ENCODE data around the gene FAM181A.

The FAM181A gene

DNA sequence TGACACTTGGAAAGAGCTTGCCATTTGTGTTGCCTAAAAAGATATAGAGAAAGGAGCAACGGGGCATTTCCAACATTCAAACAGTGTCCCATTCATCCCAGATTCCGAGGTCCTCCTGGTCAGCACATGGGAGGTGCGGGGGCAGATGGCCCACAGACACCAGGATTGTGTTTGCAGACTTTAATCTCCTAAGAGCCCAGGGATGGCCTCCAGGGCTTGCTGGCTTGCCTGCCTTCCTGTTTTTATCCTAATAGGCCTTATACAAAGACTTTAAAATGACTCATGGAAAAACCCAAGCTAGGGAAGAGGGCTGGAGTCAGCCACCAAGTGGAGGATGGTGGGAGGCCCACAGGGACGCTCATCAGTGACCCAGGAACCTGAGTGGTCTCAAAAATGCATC lies 21.5 kb upstream of the FAM181A start:
- DNase-seq = no peak

- no peak for DNase-seq
Observed at GRCh38 chr14:93906341-93907329, 20.5 kb upstream of the FAM181A start.

- DNase-seq = no peak
Observed at GRCh38 chr14:93909429-93910128, 17.6 kb upstream of the FAM181A start.

DNA sequence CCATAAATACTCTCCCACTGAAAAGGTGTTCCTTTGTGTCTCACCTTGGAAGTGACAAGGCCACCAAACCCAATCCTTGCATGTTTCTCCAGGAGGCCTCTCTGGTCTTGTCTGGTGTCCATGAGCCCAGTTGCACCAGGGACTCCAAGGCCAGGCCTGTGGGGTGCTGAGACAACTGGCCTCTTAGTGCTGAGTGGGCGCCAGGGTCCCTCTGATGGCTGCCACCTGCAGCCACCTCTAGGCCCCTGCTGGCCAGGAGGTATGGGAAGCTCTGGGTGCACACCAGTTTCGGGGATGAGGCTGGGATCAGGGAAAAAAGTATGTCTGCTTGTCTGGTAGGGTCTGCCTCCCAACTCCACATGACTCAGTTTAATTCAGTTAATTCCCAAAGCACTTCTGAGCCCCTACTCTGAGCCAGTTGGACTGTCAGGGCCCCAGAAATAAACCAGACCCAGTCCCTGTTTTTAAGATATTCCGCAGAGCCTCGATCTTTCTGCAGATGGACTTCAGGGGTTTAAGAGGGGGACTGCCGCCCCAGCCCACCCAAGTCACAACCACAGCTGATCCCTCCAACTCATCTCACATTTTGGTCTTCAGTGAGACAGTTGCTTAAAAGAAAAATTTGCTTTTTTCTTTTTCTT lies 15.0 kb upstream of the FAM181A start:
- no peak for DNase-seq

- no peak for DNase-seq
Observed at GRCh38 chr14:93912782-93913181, 14.4 kb upstream of the FAM181A start.

- DNase-seq = no peak
Observed at GRCh38 chr14:93914278-93914677, 12.9 kb upstream of the FAM181A start.

DNA sequence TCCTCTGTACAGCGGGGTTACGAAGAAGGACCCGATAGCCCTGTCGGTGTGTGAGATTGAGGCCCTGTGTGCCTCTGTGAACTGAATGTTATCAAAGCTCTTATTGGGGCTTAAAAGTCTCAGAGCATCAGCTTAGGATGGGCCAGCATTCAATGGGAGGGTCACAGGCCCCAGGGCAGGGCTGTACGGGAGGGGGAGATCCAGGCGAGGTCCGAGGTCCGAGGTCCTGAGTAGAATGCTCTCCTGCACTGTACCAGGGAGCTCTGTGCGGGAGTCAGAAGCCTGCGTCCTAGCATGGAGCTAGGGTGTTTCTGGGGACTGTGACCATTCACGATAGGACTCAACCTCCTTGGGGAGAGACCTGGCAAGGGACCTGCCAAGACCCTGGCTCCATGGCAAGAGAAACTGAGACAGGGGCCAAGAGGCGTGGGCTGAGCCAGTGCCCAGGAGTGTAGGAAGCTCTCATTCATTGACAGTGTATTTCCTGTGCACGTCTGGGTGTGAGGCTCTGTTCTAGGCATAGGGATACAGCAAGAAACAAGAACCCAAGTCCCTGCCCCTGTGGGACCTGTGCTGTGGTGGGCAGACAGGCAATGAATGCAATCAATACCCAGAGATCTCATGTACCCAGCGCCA lies 12.0 kb upstream of the FAM181A start:
- DNase-seq = no peak

- no peak for DNase-seq
Observed at GRCh38 chr14:93915800-93916199, 11.3 kb upstream of the FAM181A start.

DNA sequence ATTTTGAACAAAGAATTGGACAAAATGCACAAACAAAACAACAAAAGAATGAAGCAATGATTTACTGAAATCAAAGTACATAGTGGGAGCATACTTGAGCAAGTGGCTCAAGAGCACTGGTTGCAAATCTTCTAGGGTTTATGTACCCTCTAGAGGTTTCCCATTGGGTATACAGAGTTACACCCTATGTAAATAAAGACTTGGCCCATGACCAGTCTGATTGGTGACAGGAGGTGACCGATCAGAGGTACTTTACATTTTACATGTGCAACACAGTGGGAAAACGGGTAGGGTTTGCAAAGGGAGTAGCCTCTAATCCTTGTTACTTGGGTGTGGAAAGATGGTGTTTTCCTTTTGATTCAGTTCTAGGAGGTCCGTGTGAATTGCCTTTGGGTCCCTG lies 10.6 kb upstream of the FAM181A start:
- no peak for DNase-seq

GRCh38 chr14:93917141-93917540 lies 10.0 kb upstream of the FAM181A start:
- DNase-seq = no peak

DNA sequence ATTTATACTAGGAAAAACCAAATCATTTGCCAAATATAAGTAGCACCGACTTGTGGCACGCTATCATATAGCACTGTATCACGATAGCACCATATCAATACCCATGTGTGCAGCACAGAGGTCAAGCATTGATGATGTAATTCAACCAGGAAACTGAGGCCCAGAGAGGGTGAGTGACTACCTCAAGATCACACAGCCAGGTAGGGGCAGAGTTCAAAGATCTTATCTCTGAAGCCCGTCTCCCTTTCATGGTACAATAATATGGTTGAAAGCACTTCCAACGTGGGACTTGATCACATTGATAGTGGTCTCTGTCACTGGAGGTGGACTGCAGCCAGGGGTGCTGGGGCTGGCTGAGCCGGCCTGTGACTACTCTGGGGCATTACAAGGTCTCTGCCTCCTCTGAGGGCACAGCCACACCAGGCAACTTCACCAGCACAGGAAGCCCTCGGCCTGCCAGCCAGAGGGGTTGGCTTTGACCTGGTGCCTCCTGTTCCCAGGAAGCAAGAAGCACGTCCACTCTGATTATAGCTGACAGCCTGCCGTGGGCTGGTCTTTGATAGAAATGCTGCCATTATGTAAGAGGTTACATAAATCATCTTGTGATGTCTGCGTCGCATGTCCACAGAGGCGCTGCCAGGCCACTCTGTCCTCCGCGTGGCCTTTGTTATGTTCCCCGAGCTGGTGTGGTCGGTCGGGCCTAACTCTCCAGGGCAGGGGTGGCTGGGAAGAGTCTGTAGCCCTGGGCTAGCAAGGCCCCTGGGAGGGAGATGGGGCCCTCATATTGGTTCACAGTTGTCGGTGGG lies 5.9 kb upstream of the FAM181A start:
- DNase-seq = no peak

GRCh38 chr14:93923626-93924025 lies 3.5 kb upstream of the FAM181A start:
- no peak for DNase-seq

GRCh38 chr14:93924592-93925355 lies 2.4 kb upstream of the FAM181A start:
- no peak for DNase-seq

DNA sequence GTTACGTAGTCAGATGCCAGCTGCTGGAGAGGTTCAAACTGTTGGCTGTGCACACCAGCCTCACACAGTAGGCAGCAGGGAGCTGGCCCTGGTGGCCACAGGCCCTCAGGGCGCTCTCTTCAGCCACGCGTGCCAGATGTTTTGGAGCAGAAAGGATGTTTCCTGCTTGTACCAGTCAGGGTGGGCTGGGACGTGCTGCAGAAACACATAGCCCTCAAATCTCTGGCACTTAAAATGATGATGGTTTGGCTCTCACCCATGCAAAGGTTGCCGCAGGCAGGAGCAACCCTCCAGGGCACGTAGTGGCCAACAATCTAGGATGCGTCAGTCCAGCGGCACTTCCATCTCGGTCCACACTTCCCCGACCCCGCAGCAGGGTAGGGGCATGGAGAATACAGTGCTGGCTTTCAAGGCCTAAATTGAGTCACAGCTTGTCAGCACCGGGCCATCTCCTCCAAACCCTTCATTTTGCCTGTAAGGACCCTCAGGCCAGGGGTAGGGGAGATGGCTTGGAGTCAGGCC lies 1.7 kb upstream of the FAM181A start:
- no peak for DNase-seq

DNA sequence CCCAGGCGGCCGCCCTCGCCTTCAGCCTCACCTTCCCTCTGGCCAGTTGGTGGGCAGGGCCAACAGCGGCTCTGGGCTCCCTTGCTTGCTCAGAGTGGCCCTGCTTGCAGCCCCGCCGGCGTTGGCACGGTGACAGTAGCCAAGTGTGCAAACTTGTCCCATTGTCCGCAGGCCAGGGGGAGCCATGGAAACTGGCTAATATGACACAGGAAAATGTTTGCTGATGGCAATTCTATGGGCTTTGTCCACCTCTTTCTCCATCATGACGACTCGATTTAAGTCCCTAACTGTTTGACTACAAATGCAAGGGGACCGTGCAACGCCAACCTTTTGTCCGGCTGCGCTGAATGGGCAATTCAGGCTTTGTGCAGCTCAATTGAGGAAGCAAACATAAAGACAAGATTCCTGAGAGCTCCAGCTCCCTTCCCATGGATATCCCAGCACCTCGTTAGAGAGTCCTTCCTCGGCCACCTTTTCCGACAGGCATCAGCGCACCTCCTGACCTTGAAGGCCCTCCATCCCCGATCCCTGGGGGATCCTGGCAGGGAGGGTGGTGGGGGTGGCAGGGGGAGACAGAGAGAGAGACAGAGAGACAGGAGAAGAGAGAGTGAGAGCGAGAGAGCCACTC lies 785 bp upstream of the FAM181A start:
- DNase-seq = no peak

DNA sequence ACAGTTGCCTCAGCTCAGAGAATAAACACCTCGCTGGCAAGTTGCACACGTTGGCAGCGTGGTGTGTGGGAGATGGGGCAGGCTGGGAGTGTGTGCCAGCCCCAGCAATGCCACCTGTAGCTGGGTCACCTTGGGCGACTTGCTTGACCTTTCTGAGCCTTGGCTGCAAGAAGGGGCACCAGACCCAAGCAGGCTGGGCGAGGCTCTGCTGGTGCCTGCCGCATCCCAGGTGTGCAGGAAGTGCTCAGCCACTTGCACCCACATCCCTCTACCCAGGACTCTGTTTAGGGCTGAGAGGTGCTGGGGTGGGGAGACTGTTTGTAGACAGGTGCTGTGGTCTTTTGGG lies 629 bp downstream of the FAM181A start:
- DNase-seq = no peak

- no peak for DNase-seq
Observed at GRCh38 chr14:93928184-93929047, 1.3 kb downstream of the FAM181A start.

- no peak for DNase-seq
Observed at GRCh38 chr14:93929048-93929535, 1.9 kb downstream of the FAM181A start.

DNA sequence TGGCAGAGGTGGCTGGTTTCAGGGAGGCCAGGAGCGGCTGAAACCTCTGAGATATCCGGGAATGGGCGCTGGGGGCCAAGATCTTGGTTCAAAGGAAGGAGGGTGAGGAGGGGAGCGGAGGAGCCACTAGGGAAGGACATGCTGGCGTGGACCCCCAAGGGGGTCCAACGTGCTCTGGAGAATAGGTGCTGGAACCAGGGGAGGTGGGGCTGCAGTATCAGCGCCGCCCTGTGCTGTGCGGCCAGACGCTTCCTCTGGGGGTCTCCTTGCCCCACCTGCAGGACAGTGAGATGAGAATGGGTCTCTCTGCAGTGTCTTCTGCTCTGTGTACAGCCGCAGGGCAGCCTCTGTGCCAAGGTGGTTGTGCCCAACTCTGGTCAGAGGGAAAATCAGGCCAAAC lies 2.5 kb downstream of the FAM181A start:
- DNase-seq = no peak

Data from activated CD4-positive, alpha-beta T cell treated with anti-CD3 and anti-CD28 coated beads for 1 hour (primary cell).